ENCODE data around the gene SLC35C1.

Gene SLC35C1

GRCh38 chr11:45846174-45846675, 41.3 kb downstream of the SLC35C1 start:
- H3K4me1 ChIP-seq = peaks cover 4% of the 10 kb centered on the region; the same call in 1 of the 2 replicates
- no peak for TF ChIP-seq CTCF (IDR thresholded peaks at IDR 0.05; ENCODE audit: low read depth, low read length)
- H3K4me3 ChIP-seq (ENCODE audit: low read depth, low read length) = no peak overlapping the region
- no peaks in the 10 kb centered on the region for H3K9me3 ChIP-seq
- H3K36me3 ChIP-seq = no peaks in the 10 kb centered on the region
- H3K27me3 ChIP-seq = no peaks in the 10 kb centered on the region
- no peak for DNase-seq

DNA sequence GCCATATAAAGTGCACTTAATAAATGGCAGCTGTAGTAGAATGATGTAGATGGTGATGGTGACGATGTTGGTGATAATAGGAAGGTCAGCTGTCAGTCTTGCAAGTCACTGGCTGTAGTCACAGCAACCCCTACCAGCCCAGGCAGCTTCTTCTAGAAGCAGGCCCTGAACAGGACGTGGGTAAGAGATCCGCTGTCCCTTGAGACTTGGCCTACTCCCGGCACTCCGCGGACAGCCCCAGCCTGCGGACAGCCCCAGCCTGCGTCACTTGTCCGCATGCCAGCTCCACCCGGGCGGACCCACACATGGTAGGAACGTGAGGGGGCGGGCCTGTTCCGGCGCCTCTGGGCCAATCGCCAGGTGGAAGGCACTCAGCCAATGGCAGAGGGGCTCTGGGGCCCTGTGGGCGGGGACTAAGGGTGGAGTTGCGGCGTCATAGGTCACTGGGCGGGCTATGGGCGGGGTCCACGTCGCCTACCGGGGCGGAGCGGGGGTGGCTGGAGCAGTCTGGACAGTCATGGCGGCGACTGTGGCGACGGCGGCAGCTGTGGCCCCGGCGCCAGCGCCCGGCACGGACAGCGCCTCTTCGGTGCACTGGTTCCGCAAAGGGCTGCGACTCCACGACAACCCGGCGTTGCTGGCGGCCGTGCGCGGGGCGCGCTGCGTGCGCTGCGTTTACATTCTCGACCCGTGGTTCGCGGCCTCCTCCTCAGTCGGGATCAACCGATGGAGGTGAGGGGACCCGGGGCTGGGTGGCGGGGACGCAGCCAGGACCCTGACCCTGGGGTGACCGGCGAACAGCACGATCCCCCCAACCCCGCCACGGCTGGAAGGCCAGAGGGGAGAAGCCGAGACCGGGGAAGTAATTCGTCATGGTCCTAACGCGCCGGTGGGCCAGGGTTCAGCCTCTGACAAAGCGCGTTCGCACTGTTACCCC, 42.3 kb downstream of the SLC35C1 start, which contains the start of gene CRY2:
Gene CRY2, plus strand, starts transcription at position 502 of the 937 bp plus-strand sequence. Its CDS starts 16 bp downstream, at position 518.
- Histone ChIP-seq H3K9me3 (no peaks in the 10 kb centered on the region), H3K4me1 (peaks cover 4% of the 10 kb centered on the region; the same call in 1 of the 2 replicates), H3K36me3 (no peaks in the 10 kb centered on the region), H3K27me3 (no peaks in the 10 kb centered on the region), H3K4me3 (ENCODE audit: low read depth, low read length) (peak within 1 kb of the TSS; percentile 83)
- DNase-seq = peak; percentile 97
- TF ChIP-seq CTCF (IDR thresholded peaks at IDR 0.05; ENCODE audit: low read depth, low read length) = no peak

DNA sequence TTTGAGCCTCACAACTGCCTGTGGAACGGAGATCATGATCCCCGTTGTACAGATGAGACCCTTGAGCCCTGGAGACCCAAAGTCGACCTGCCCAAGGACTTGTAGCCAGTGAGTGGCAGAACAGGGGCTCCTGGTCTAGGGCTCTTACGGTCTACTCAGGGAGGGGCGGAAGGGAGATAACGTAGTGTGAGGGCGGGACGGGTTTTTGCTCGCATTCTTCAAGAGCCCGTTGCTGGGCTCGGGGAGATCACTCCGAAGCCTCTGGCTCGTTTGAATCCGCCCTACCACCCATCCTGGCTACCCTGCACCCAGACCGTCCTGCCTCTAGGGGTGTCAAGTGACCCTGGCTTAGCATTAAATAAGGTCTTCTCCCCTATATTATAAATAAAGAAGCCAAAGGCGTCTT, 43.0 kb downstream of the SLC35C1 start:
- Histone ChIP-seq H3K4me3 (ENCODE audit: low read depth, low read length) (peak overlapping the region; percentile 83), H3K27me3 (no peaks in the 10 kb centered on the region), H3K4me1 (peaks cover 4% of the 10 kb centered on the region; the same call in 1 of the 2 replicates), H3K36me3 (no peaks in the 10 kb centered on the region), H3K9me3 (no peaks in the 10 kb centered on the region)
- peak; percentile 8; the same call in 1 of the 2 replicates for TF ChIP-seq CTCF (IDR thresholded peaks at IDR 0.05; ENCODE audit: low read depth, low read length)
- peak; percentile 17 for DNase-seq

DNA sequence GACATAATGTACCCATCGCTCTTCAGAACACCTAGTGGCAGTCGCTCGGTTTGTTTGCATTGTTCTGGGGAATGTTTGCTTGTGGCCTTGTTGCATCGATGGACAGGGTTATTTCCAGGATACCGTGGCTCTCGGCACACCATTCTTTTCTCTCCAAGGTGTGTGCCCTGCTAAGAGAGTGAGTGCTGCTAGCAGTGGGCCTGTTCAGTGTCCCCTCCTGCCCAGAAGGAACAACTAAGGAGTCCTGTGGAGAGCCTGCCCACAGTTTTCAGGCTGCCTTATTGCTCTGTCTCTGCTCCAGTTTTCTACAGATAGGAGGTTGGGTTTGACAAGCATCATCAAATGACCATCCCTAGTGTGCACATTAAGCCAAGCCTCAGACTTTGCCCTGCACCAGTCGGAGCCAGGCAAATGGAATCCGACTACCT, 43.7 kb downstream of the SLC35C1 start:
- peak overlapping the region; percentile 83 for H3K4me3 ChIP-seq (ENCODE audit: low read depth, low read length)
- no peak for DNase-seq

GRCh38 chr11:45850446-45850845, 45.5 kb downstream of the SLC35C1 start:
- no peaks in the 10 kb centered on the region for H3K27me3 ChIP-seq
- H3K4me1 ChIP-seq = peaks cover 8% of the 10 kb centered on the region
- no peak for TF ChIP-seq CTCF (IDR thresholded peaks at IDR 0.05; ENCODE audit: low read depth, low read length)
- no peaks in the 10 kb centered on the region for H3K9me3 ChIP-seq
- no peak for DNase-seq
- H3K36me3 ChIP-seq = no peaks in the 10 kb centered on the region
- no peak overlapping the region for H3K4me3 ChIP-seq (ENCODE audit: low read depth, low read length)

More for the DNA sequence above, 43.7 kb downstream of the SLC35C1 start:
- H3K27me3 ChIP-seq = no peaks in the 10 kb centered on the region
- no peaks in the 10 kb centered on the region for H3K36me3 ChIP-seq
- no peak for TF ChIP-seq CTCF (IDR thresholded peaks at IDR 0.05; ENCODE audit: low read depth, low read length)
- peaks cover 4% of the 10 kb centered on the region; the same call in 1 of the 2 replicates for H3K4me1 ChIP-seq
- no peaks in the 10 kb centered on the region for H3K9me3 ChIP-seq

All from BE2C (cell line).